GM23338 (cell line): ENCODE data around the gene DCLRE1B.
"Not testable (repeated sequence)": the region's sequence is repeated elsewhere in the genome, so short reads cannot be mapped to it uniquely, and the experiment has no call there.

Experiments
- CREB1 ChIP-seq: fragments of 250-450 bp; sonication (Bioruptor Pico); IDR thresholded peaks from 2 replicates; pipeline ENCODE4 v1.5.0; 2020; ENCODE audit warnings: low read depth, mild to moderate bottlenecking, moderate library complexity
- CTCF ChIP-seq, 2 experiments: fragments of 200-600 bp in 1 of 2; sonication (generic) in 1 of 2; conservative IDR thresholded peaks; 2 replicates each; pipeline versions ENCODE4 v1.5.1 to v1.6.1; 2016 to 2017; ENCODE audit warnings: antibody characterized with exemption in 2 of 2, low read depth in 2 of 2, mild to moderate bottlenecking in 2 of 2, moderate library complexity in 1 of 2
- EZH2 ChIP-seq: fragments of 200-600 bp; sonication (generic); IDR thresholded peaks from one replicate; pipeline ENCODE4 v1.8.0; 2017; ENCODE audit warnings: antibody characterized with exemption, mild to moderate bottlenecking, low read depth; ENCODE audit not compliant: unreplicated experiment
- EZH2phosphoT487 ChIP-seq: fragments of 200-600 bp; sonication (generic); IDR thresholded peaks from one replicate; pipeline ENCODE4 v1.8.1; 2018; ENCODE audit warnings: antibody characterized with exemption; ENCODE audit not compliant: unreplicated experiment
- JUNB ChIP-seq: IDR thresholded peaks from one replicate; pipeline ENCODE4 v1.6.1; 2016; ENCODE audit warnings: antibody characterized with exemption; ENCODE audit not compliant: unreplicated experiment
- NANOG ChIP-seq: IDR thresholded peaks from 2 replicates; pipeline ENCODE4 v1.6.1; 2016; ENCODE audit warnings: antibody characterized with exemption, borderline replicate concordance
- POLR2AphosphoS5 ChIP-seq: IDR thresholded peaks from 2 replicates; pipeline ENCODE4 v1.6.1; 2016; ENCODE audit warnings: antibody characterized with exemption, low read depth
- STAT1 ChIP-seq: IDR thresholded peaks from one replicate; pipeline ENCODE4 v1.6.1; 2016; ENCODE audit warnings: antibody characterized with exemption; ENCODE audit not compliant: unreplicated experiment
- ZNF114 ChIP-seq: fragments of 250-450 bp; sonication (Bioruptor Pico); IDR thresholded peaks from 2 replicates; pipeline ENCODE4 v1.5.0; 2020; ENCODE audit warnings: mild to moderate bottlenecking, moderate library complexity
- ZNF331 ChIP-seq: fragments of 250-450 bp; sonication (Bioruptor Pico); IDR thresholded peaks from 2 replicates; pipeline ENCODE4 v1.5.0; 2020; ENCODE audit warnings: low read depth, mild to moderate bottlenecking, moderate library complexity
- TF ChIP-seq, protein P1 (sequence below): IDR thresholded peaks from one replicate; pipeline ENCODE4 v1.6.1; 2018; ENCODE audit warnings: antibody characterized with exemption; ENCODE audit not compliant: unreplicated experiment

DNA sequence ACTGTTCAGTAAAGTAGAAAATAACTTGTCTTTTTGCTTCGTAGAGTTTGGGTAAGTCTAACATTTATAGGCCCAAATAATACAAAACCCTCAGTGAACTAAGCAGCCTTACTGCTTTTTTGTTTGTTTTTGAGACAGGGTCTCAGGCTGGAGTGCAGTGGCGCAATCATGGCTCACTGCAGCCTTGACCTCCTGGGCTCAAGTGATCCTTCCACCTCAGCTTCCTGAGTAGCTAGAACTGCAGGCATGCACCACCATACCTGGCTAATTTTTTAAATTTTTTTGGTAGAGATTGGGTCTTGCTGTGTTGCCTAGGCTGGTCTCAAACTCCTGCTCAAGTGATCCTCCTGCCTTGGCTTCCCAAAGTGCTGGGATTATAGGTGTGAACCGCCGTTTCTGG lies 43.0 kb downstream of the DCLRE1B start:
- TF ChIP-seq EZH2; CTCF (conservative IDR thresholded peaks at IDR 0.05; ENCODE audit: low read depth in 2 of 2); JUNB; CREB1 (CRISPR knock-in tag); NANOG; POLR2AphosphoS5; EZH2phosphoT487; STAT1; ZNF114; ZNF331 (CRISPR knock-in tag): not testable (repeated sequence)
- TF ChIP-seq, protein P1, sequence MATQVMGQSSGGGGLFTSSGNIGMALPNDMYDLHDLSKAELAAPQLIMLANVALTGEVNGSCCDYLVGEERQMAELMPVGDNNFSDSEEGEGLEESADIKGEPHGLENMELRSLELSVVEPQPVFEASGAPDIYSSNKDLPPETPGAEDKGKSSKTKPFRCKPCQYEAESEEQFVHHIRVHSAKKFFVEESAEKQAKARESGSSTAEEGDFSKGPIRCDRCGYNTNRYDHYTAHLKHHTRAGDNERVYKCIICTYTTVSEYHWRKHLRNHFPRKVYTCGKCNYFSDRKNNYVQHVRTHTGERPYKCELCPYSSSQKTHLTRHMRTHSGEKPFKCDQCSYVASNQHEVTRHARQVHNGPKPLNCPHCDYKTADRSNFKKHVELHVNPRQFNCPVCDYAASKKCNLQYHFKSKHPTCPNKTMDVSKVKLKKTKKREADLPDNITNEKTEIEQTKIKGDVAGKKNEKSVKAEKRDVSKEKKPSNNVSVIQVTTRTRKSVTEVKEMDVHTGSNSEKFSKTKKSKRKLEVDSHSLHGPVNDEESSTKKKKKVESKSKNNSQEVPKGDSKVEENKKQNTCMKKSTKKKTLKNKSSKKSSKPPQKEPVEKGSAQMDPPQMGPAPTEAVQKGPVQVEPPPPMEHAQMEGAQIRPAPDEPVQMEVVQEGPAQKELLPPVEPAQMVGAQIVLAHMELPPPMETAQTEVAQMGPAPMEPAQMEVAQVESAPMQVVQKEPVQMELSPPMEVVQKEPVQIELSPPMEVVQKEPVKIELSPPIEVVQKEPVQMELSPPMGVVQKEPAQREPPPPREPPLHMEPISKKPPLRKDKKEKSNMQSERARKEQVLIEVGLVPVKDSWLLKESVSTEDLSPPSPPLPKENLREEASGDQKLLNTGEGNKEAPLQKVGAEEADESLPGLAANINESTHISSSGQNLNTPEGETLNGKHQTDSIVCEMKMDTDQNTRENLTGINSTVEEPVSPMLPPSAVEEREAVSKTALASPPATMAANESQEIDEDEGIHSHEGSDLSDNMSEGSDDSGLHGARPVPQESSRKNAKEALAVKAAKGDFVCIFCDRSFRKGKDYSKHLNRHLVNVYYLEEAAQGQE: not testable (repeated sequence)
